Naive B cell (primary cell): Measurements from ENCODE around the gene GRM1. TPM values are rescaled to one million over a fixed set of nuclear protein-coding genes. Genes with fewer than 3 reads are reported as not detected.
"Not testable (repeated sequence)": the region's sequence is repeated elsewhere in the genome, so short reads cannot be mapped to it uniquely, and the experiment has no call there.

Source experiments
- ATAC-seq, 2 donors: fragments of 150-1000 bp; cut with Tn5 transposase; 2 replicates each; pipeline ENCODE4 v1.10.0; 2021; ENCODE audit warnings: low read depth in 2 of 2, mild to moderate bottlenecking in 2 of 2, moderate library complexity in 2 of 2
- DNase-seq: peaks from one replicate; pipeline ENCODE4 v3.0.0; 2022
- H3K27ac Mint-ChIP-seq, 6 donors: one replicate each; pipeline ENCODE4 v1.8.0; 2020 to 2022; ENCODE audit warnings: mild to moderate bottlenecking in 6 of 6, mixed read lengths in 6 of 6, moderate library complexity in 5 of 6, inconsistent platforms in 2 of 6
- H3K27me3 Mint-ChIP-seq, 3 donors: one replicate each; pipeline ENCODE4 v1.8.0; 2021 to 2022; ENCODE audit warnings: mixed read lengths in 3 of 3, mild to moderate bottlenecking in 1 of 3
- H3K36me3 Mint-ChIP-seq, 2 donors: one replicate each; pipeline ENCODE4 v1.8.0; 2020 to 2022; ENCODE audit warnings: mixed read lengths in 2 of 2, inconsistent platforms in 1 of 2, mild to moderate bottlenecking in 1 of 2
- H3K4me1 Mint-ChIP-seq, 3 donors: one replicate each; pipeline ENCODE4 v1.8.0; 2020 to 2022; ENCODE audit warnings: mixed read lengths in 3 of 3, inconsistent platforms in 1 of 3, mild to moderate bottlenecking in 1 of 3, moderate library complexity in 1 of 3
- H3K4me3 Mint-ChIP-seq, 8 donors: one replicate each; pipeline ENCODE4 v1.8.0; 2020 to 2022; ENCODE audit warnings: mild to moderate bottlenecking in 8 of 8, mixed read lengths in 8 of 8, moderate library complexity in 8 of 8, inconsistent platforms in 2 of 8
- H3K9me3 Mint-ChIP-seq, 7 donors: one replicate each; pipeline ENCODE4 v1.8.0; 2020 to 2022; ENCODE audit warnings: mixed read lengths in 7 of 7, mild to moderate bottlenecking in 5 of 7, inconsistent platforms in 2 of 7, moderate library complexity in 1 of 7
- polyA plus RNA-seq, 6 donors: library from polyadenylated mRNA; unstranded; fragments of 300-500 nt; fragmentation: Illumina TruSeq; gene quantifications; one replicate each; pipeline ENCODE4 v1.2.3, GENCODE V29; 2021; ENCODE audit warnings: low read depth in 6 of 6

Gene GRM1
- polyA plus RNA-seq, 6 donors from 2014 or later: not detected

- no peaks in the 10 kb centered on the region for H3K4me1 Mint-ChIP-seq
- DNase-seq: no peak
- H3K9me3 Mint-ChIP-seq: peaks cover 0 to 4% (median 2%) of the 10 kb centered on the region in 7 donors
- H3K27ac Mint-ChIP-seq: no peak overlapping the region
- no peak overlapping the region for H3K4me3 Mint-ChIP-seq
- H3K36me3 Mint-ChIP-seq: no peaks in the 10 kb centered on the region
- H3K27me3 Mint-ChIP-seq: no peaks in the 10 kb centered on the region
- ATAC-seq: no peak
These were observed 196.1 kb downstream of the GRM1 start for GRCh38 chr6:146224988-146225387.

GRCh38 chr6:146240322-146240721 lies 211.5 kb downstream of the GRM1 start:
- Mint-ChIP-seq H3K36me3 (peaks cover 0 to 8% of the 10 kb centered on the region in 2 donors), H3K27me3 (no peaks in the 10 kb centered on the region), H3K9me3 (peaks cover 3 to 11% (median 5%) of the 10 kb centered on the region in 7 donors), H3K4me3 (no peak overlapping the region), H3K4me1 (no peaks in the 10 kb centered on the region), H3K27ac (no peak overlapping the region)
- no peak for ATAC-seq
- DNase-seq: no peak

- Mint-ChIP-seq H3K27me3 (no peaks in the 10 kb centered on the region), H3K4me1 (no peaks in the 10 kb centered on the region), H3K9me3 (peaks cover 3 to 11% (median 5%) of the 10 kb centered on the region in 7 donors), H3K27ac (no peak overlapping the region), H3K36me3 (peaks cover 0 to 8% of the 10 kb centered on the region in 2 donors), H3K4me3 (no peak overlapping the region)
- ATAC-seq (no peak), DNase-seq (no peak)
These were observed 211.9 kb downstream of the GRM1 start for GRCh38 chr6:146240807-146241206.

- not testable (repeated sequence) for DNase-seq, H3K4me1 Mint-ChIP-seq, H3K27me3 Mint-ChIP-seq
These were observed 214.8 kb downstream of the GRM1 start for GRCh38 chr6:146243646-146244045.

GRCh38 chr6:146244630-146245143 lies 215.8 kb downstream of the GRM1 start:
- DNase-seq (no peak), ATAC-seq (no peak)
- Mint-ChIP-seq H3K4me1 (no peaks in the 10 kb centered on the region), H3K27ac (no peak overlapping the region), H3K4me3 (no peak overlapping the region), H3K9me3 (peaks cover 4 to 11% (median 7%) of the 10 kb centered on the region in 7 donors), H3K27me3 (no peaks in the 10 kb centered on the region), H3K36me3 (peaks cover 0 to 8% of the 10 kb centered on the region in 2 donors)

More at GRCh38 chr6:146243646-146244045, 214.8 kb downstream of the GRM1 start:
- not testable (repeated sequence) for ATAC-seq, H3K36me3 Mint-ChIP-seq, H3K27ac Mint-ChIP-seq, H3K4me3 Mint-ChIP-seq
- H3K9me3 Mint-ChIP-seq: peaks cover 4 to 11% (median 7%) of the 10 kb centered on the region in 7 donors

- DNase-seq (no peak), ATAC-seq (no peak)
- Mint-ChIP-seq H3K36me3 (peaks cover 0 to 8% of the 10 kb centered on the region in 2 donors), H3K4me1 (no peaks in the 10 kb centered on the region), H3K4me3 (no peak overlapping the region), H3K27ac (no peak overlapping the region), H3K9me3 (peaks cover 4 to 11% (median 9%) of the 10 kb centered on the region in 7 donors), H3K27me3 (no peaks in the 10 kb centered on the region)
These were observed 217.2 kb downstream of the GRM1 start for GRCh38 chr6:146246028-146246427.

- Mint-ChIP-seq H3K9me3 (peaks cover 0 to 5% (median 0%) of the 10 kb centered on the region in 7 donors), H3K36me3 (no peaks in the 10 kb centered on the region), H3K4me1 (no peaks in the 10 kb centered on the region), H3K27me3 (no peaks in the 10 kb centered on the region), H3K27ac (no peak overlapping the region), H3K4me3 (no peak overlapping the region)
- DNase-seq (no peak), ATAC-seq (no peak)
These were observed 224.8 kb downstream of the GRM1 start for GRCh38 chr6:146253691-146254090.

- ATAC-seq: no peak
- no peaks in the 10 kb centered on the region for H3K27me3 Mint-ChIP-seq
- peaks cover 0 to 4% (median 0%) of the 10 kb centered on the region in 7 donors for H3K9me3 Mint-ChIP-seq
- H3K36me3 Mint-ChIP-seq: no peaks in the 10 kb centered on the region
- H3K4me1 Mint-ChIP-seq: no peaks in the 10 kb centered on the region
- H3K27ac Mint-ChIP-seq: no peak overlapping the region
- DNase-seq: no peak
- no peak overlapping the region for H3K4me3 Mint-ChIP-seq
These were observed 229.3 kb downstream of the GRM1 start for GRCh38 chr6:146258206-146258605.

- Mint-ChIP-seq H3K4me3 (no peak overlapping the region), H3K9me3 (peaks cover 0 to 15% (median 0%) of the 10 kb centered on the region in 7 donors), H3K4me1 (no peaks in the 10 kb centered on the region), H3K36me3 (no peaks in the 10 kb centered on the region), H3K27me3 (no peaks in the 10 kb centered on the region), H3K27ac (no peak overlapping the region)
- DNase-seq (no peak), ATAC-seq (no peak)
These were observed 232.0 kb downstream of the GRM1 start for GRCh38 chr6:146260886-146261285.

- DNase-seq (no peak), ATAC-seq (no peak)
- no peak overlapping the region for H3K4me3 Mint-ChIP-seq
- H3K27ac Mint-ChIP-seq: no peak overlapping the region
- H3K36me3 Mint-ChIP-seq: no peaks in the 10 kb centered on the region
- no peaks in the 10 kb centered on the region for H3K27me3 Mint-ChIP-seq
- H3K4me1 Mint-ChIP-seq: no peaks in the 10 kb centered on the region
- peaks cover 0 to 21% (median 3%) of the 10 kb centered on the region in 7 donors for H3K9me3 Mint-ChIP-seq
These were observed 236.2 kb downstream of the GRM1 start for GRCh38 chr6:146265056-146265455.

GRCh38 chr6:146267447-146267846 lies 238.6 kb downstream of the GRM1 start:
- DNase-seq: no peak
- H3K27me3 Mint-ChIP-seq: no peaks in the 10 kb centered on the region
- no peak overlapping the region for H3K27ac Mint-ChIP-seq
- peaks cover 0 to 21% (median 3%) of the 10 kb centered on the region in 7 donors for H3K9me3 Mint-ChIP-seq
- no peak for ATAC-seq
- H3K36me3 Mint-ChIP-seq: no peaks in the 10 kb centered on the region
- H3K4me3 Mint-ChIP-seq: no peak overlapping the region
- H3K4me1 Mint-ChIP-seq: no peaks in the 10 kb centered on the region

GRCh38 chr6:146267946-146268345 lies 239.1 kb downstream of the GRM1 start:
- H3K36me3 Mint-ChIP-seq: no peaks in the 10 kb centered on the region
- no peak for ATAC-seq

GRCh38 chr6:146269482-146269881 lies 240.6 kb downstream of the GRM1 start:
- Mint-ChIP-seq H3K27ac (no peak overlapping the region), H3K36me3 (no peaks in the 10 kb centered on the region), H3K9me3 (peaks cover 0 to 19% (median 3%) of the 10 kb centered on the region in 7 donors), H3K27me3 (no peaks in the 10 kb centered on the region), H3K4me3 (no peak overlapping the region), H3K4me1 (no peaks in the 10 kb centered on the region)
- no peak for ATAC-seq
- DNase-seq: no peak

More at GRCh38 chr6:146267946-146268345, 239.1 kb downstream of the GRM1 start:
- Mint-ChIP-seq H3K4me3 (no peak overlapping the region), H3K27me3 (no peaks in the 10 kb centered on the region), H3K4me1 (no peaks in the 10 kb centered on the region), H3K27ac (no peak overlapping the region), H3K9me3 (peaks cover 0 to 21% (median 3%) of the 10 kb centered on the region in 7 donors)
- DNase-seq: no peak

- not testable (repeated sequence) for H3K4me1 Mint-ChIP-seq, H3K4me3 Mint-ChIP-seq, H3K9me3 Mint-ChIP-seq, H3K36me3 Mint-ChIP-seq, H3K27me3 Mint-ChIP-seq, ATAC-seq, DNase-seq, H3K27ac Mint-ChIP-seq
These were observed 242.3 kb downstream of the GRM1 start for GRCh38 chr6:146271163-146271562.

- DNase-seq: no peak
- H3K4me1 Mint-ChIP-seq: no peaks in the 10 kb centered on the region
- H3K4me3 Mint-ChIP-seq: no peak overlapping the region
- no peaks in the 10 kb centered on the region for H3K36me3 Mint-ChIP-seq
- H3K27ac Mint-ChIP-seq: no peak overlapping the region
- H3K27me3 Mint-ChIP-seq: no peaks in the 10 kb centered on the region
- peaks cover 0 to 3% (median 0%) of the 10 kb centered on the region in 7 donors for H3K9me3 Mint-ChIP-seq
- no peak for ATAC-seq
These were observed 244.6 kb downstream of the GRM1 start for GRCh38 chr6:146273490-146273889.
